ENCODE measurements around the gene LRG1. TPM values are rescaled to one million over a fixed set of nuclear protein-coding genes. Genes with fewer than 3 reads are reported as not detected.

The LRG1 gene
- total RNA-seq, 1 donor from 2014 or later = 1.2 TPM

GRCh38 chr19:4585556-4585955, 45.7 kb upstream of the LRG1 start:
- Mint-ChIP-seq H3K4me1 (ENCODE audit: unreplicated experiment) (peaks cover 14% of the 10 kb centered on the region), H3K27me3 (peaks cover 32% of the 10 kb centered on the region), H3K27ac (no peak overlapping the region), H3K9me3 (no peaks in the 10 kb centered on the region), H3K36me3 (no peaks in the 10 kb centered on the region), H3K4me3 (peak overlapping the region; percentile 56)
- DNase-seq (ENCODE audit: extremely low spot score, unreplicated experiment) = no peak
- TF ChIP-seq CTCF (conservative IDR thresholded peaks at IDR 0.05) = no peak

- DNase-seq (ENCODE audit: extremely low spot score, unreplicated experiment) = no peak
- H3K27ac Mint-ChIP-seq = no peak overlapping the region
- peaks cover 36% of the 10 kb centered on the region for H3K27me3 Mint-ChIP-seq
- TF ChIP-seq CTCF (conservative IDR thresholded peaks at IDR 0.05) = no peak
- H3K4me1 Mint-ChIP-seq (ENCODE audit: unreplicated experiment) = peaks cover 14% of the 10 kb centered on the region
- peak overlapping the region; percentile 59 for H3K4me3 Mint-ChIP-seq
- no peaks in the 10 kb centered on the region for H3K36me3 Mint-ChIP-seq
- H3K9me3 Mint-ChIP-seq = no peaks in the 10 kb centered on the region
These were observed 45.0 kb upstream of the LRG1 start for GRCh38 chr19:4584670-4585460.

GRCh38 chr19:4583961-4584669, 44.3 kb upstream of the LRG1 start:
- Mint-ChIP-seq H3K27ac (no peak overlapping the region), H3K4me1 (ENCODE audit: unreplicated experiment) (peaks cover 14% of the 10 kb centered on the region), H3K9me3 (no peaks in the 10 kb centered on the region), H3K27me3 (peaks cover 41% of the 10 kb centered on the region), H3K36me3 (no peaks in the 10 kb centered on the region), H3K4me3 (no peak overlapping the region)
- TF ChIP-seq CTCF (conservative IDR thresholded peaks at IDR 0.05) = no peak
- DNase-seq (ENCODE audit: extremely low spot score, unreplicated experiment) = peak; percentile 75

- H3K4me1 Mint-ChIP-seq (ENCODE audit: unreplicated experiment) = peaks cover 17% of the 10 kb centered on the region
- H3K36me3 Mint-ChIP-seq = no peaks in the 10 kb centered on the region
- TF ChIP-seq CTCF (conservative IDR thresholded peaks at IDR 0.05) = no peak
- H3K4me3 Mint-ChIP-seq = peak overlapping the region; percentile 47
- H3K27me3 Mint-ChIP-seq = peaks cover 48% of the 10 kb centered on the region
- no peak overlapping the region for H3K27ac Mint-ChIP-seq
- DNase-seq (ENCODE audit: extremely low spot score, unreplicated experiment) = no peak
- H3K9me3 Mint-ChIP-seq = no peaks in the 10 kb centered on the region
These were observed 43.4 kb upstream of the LRG1 start for GRCh38 chr19:4582980-4583842.

- Mint-ChIP-seq H3K27ac (peak overlapping the region; percentile 29), H3K4me1 (ENCODE audit: unreplicated experiment) (peaks cover 17% of the 10 kb centered on the region), H3K27me3 (peaks cover 46% of the 10 kb centered on the region), H3K4me3 (peak overlapping the region; percentile 80), H3K36me3 (no peaks in the 10 kb centered on the region), H3K9me3 (no peaks in the 10 kb centered on the region)
- no peak for TF ChIP-seq CTCF (conservative IDR thresholded peaks at IDR 0.05)
- no peak for DNase-seq (ENCODE audit: extremely low spot score, unreplicated experiment)
These were observed 42.1 kb upstream of the LRG1 start for GRCh38 chr19:4581666-4582553.

Measured in type B pancreatic cell (in vitro differentiated cells).